GM18498 (cell line): ENCODE results near the gene PHOX2B.
"Not testable (repeated sequence)": the region's sequence is repeated elsewhere in the genome, so short reads cannot be mapped to it uniquely, and the experiment has no call there.

Experiments used
- ATAC-seq: cut with Tn5 transposase; IDR thresholded peaks from one replicate; pipeline ENCODE4 v1.9.1; 2021; ENCODE audit warnings: mild to moderate bottlenecking, moderate library complexity; ENCODE audit not compliant: unreplicated experiment

Gene PHOX2B

GRCh38 chr4:41714364-41715000 lies 34.0 kb downstream of the PHOX2B start:
- ATAC-seq = no peak

- ATAC-seq = no peak
These were observed 34.8 kb downstream of the PHOX2B start for GRCh38 chr4:41713768-41714167.

DNA sequence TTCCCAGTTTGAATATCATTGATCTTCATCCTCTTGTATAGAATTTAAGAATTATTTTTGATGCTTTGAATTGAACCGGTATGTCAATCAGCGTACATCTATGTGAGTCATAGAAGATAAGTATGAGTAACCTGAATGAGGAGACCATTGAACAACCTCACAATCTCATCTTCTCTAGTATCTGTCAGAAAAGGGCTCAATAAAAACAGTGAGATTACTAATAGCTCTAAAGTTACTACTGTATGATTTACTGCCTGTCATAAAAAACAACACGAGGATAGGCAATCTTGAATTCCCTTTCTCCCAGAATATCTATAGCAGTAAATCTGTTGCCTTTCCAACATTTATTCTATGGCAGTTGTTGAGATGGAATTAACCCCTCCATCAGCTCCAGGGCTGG lies 36.1 kb downstream of the PHOX2B start:
- no peak for ATAC-seq

- ATAC-seq = not testable (repeated sequence)
These were observed 36.9 kb downstream of the PHOX2B start for GRCh38 chr4:41711654-41712053.

- no peak for ATAC-seq
These were observed 38.6 kb downstream of the PHOX2B start for GRCh38 chr4:41709844-41710481.

- ATAC-seq = no peak
These were observed 44.7 kb downstream of the PHOX2B start for GRCh38 chr4:41703785-41704184.

GRCh38 chr4:41702770-41703169 lies 45.8 kb downstream of the PHOX2B start:
- ATAC-seq = no peak

GRCh38 chr4:41701983-41702382 lies 46.5 kb downstream of the PHOX2B start:
- ATAC-seq = no peak

- no peak for ATAC-seq
These were observed 51.8 kb downstream of the PHOX2B start for GRCh38 chr4:41696763-41697162.

DNA sequence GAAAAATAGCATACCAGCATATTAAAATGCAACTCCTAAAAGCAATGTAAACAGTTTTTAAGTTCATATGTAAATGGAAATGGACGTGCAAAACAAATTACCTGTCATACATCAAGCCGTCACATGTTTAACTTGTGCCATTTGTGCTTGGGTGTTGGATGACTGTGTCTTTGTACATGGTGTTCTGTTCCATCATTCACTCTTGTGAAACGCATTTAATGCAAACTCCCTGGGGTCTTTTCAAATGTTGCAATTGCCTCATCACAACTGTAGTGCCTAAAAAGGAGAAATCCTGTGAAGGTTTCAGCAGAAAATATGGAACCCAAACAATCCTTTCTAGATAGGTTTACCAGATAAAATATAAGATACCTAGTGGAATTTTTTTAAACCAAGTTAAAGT lies 52.4 kb downstream of the PHOX2B start:
- no peak for ATAC-seq
